Type B pancreatic cell (in vitro differentiated cells): ENCODE measurements around the gene CARHSP1. TPM values are rescaled to one million over a fixed set of nuclear protein-coding genes. Genes with fewer than 3 reads are reported as not detected.

Source experiments
- DNase-seq: peaks from one replicate; pipeline ENCODE4 v3.0.0; 2021; ENCODE audit warnings: mixed read lengths; ENCODE audit not compliant: unreplicated experiment; ENCODE audit errors: extremely low spot score
- H3K27ac Mint-ChIP-seq: 2 replicates; pipeline ENCODE4 v1.8.0; 2021; ENCODE audit warnings: mild to moderate bottlenecking, mixed read lengths
- H3K27me3 Mint-ChIP-seq: 2 replicates; pipeline ENCODE4 v1.8.0; 2021; ENCODE audit warnings: mixed read lengths
- H3K36me3 Mint-ChIP-seq: 2 replicates; pipeline ENCODE4 v1.8.0; 2021; ENCODE audit warnings: mixed read lengths
- H3K4me1 Mint-ChIP-seq: one replicate; pipeline ENCODE4 v1.8.0; 2021; ENCODE audit warnings: mixed read lengths; ENCODE audit not compliant: unreplicated experiment
- H3K4me3 Mint-ChIP-seq: 2 replicates; pipeline ENCODE4 v1.8.0; 2021; ENCODE audit warnings: mild to moderate bottlenecking, mixed read lengths
- H3K9me3 Mint-ChIP-seq: 2 replicates; pipeline ENCODE4 v1.8.0; 2021; ENCODE audit warnings: mixed read lengths
- CTCF ChIP-seq: fragments of 200-600 bp; sonication (generic); conservative IDR thresholded peaks from 2 replicates; pipeline ENCODE4 v1.5.0; 2021; ENCODE audit warnings: antibody characterized with exemption, mild to moderate bottlenecking
- total RNA-seq: library from RNA; stranded (reverse); gene quantifications from 2 replicates; pipeline ENCODE4 v1.2.1, GENCODE V29; 2021; ENCODE audit warnings: low replicate concordance

CARHSP1 gene
- total RNA-seq, 1 donor from 2014 or later, result 84.6 TPM

- Mint-ChIP-seq H3K9me3 (no peaks in the 10 kb centered on the region), H3K36me3 (peaks cover 17% of the 10 kb centered on the region), H3K4me3 (no peak overlapping the region), H3K27ac (peak overlapping the region; percentile 60), H3K27me3 (no peaks in the 10 kb centered on the region), H3K4me1 (peaks cover 5% of the 10 kb centered on the region)
- TF ChIP-seq CTCF, result no peak
- DNase-seq, result no peak
Observed at GRCh38 chr16:8853150-8853549, 15.7 kb downstream of the CARHSP1 start.

- no peak for TF ChIP-seq CTCF
- no peak overlapping the region for H3K4me3 Mint-ChIP-seq
- peak overlapping the region; percentile 60 for H3K27ac Mint-ChIP-seq
- no peaks in the 10 kb centered on the region for H3K27me3 Mint-ChIP-seq
- no peak for DNase-seq
- no peaks in the 10 kb centered on the region for H3K9me3 Mint-ChIP-seq
- H3K4me1 Mint-ChIP-seq, result peaks cover 5% of the 10 kb centered on the region
- peaks cover 17% of the 10 kb centered on the region for H3K36me3 Mint-ChIP-seq
Observed at GRCh38 chr16:8852534-8852933, 16.3 kb downstream of the CARHSP1 start.

GRCh38 chr16:8851761-8852403 lies 16.9 kb downstream of the CARHSP1 start:
- H3K27ac Mint-ChIP-seq, result peak overlapping the region; percentile 82
- no peaks in the 10 kb centered on the region for H3K9me3 Mint-ChIP-seq
- DNase-seq, result no peak
- peaks cover 5% of the 10 kb centered on the region for H3K4me1 Mint-ChIP-seq
- peaks cover 17% of the 10 kb centered on the region for H3K36me3 Mint-ChIP-seq
- H3K27me3 Mint-ChIP-seq, result no peaks in the 10 kb centered on the region
- H3K4me3 Mint-ChIP-seq, result no peak overlapping the region
- TF ChIP-seq CTCF, result no peak

- H3K4me3 Mint-ChIP-seq, result no peak overlapping the region
- DNase-seq, result no peak
- peak overlapping the region; percentile 58 for H3K27ac Mint-ChIP-seq
- peaks cover 12% of the 10 kb centered on the region for H3K36me3 Mint-ChIP-seq
- H3K27me3 Mint-ChIP-seq, result no peaks in the 10 kb centered on the region
- no peak for TF ChIP-seq CTCF
- peaks cover 5% of the 10 kb centered on the region for H3K4me1 Mint-ChIP-seq
- no peaks in the 10 kb centered on the region for H3K9me3 Mint-ChIP-seq
Observed at GRCh38 chr16:8850279-8850885, 18.4 kb downstream of the CARHSP1 start.

GRCh38 chr16:8849411-8850011 lies 19.3 kb downstream of the CARHSP1 start:
- DNase-seq, result no peak
- Mint-ChIP-seq H3K4me3 (no peak overlapping the region), H3K27ac (peak overlapping the region; percentile 5), H3K36me3 (peaks cover 16% of the 10 kb centered on the region), H3K27me3 (no peaks in the 10 kb centered on the region), H3K9me3 (no peaks in the 10 kb centered on the region), H3K4me1 (peaks cover 5% of the 10 kb centered on the region)
- TF ChIP-seq CTCF, result no peak
